K562 (cell line): ENCODE results near the gene AMIGO1. TPM values are rescaled to one million over a fixed set of nuclear protein-coding genes. Genes with fewer than 3 reads are reported as not detected.

Experiments used
- HDAC2 ChIP-seq: fragments of 450-650 bp; IDR thresholded peaks from 2 replicates; pipeline ENCODE4 v1.6.1; 2016; ENCODE audit warnings: mild to moderate bottlenecking
- HLTF ChIP-seq: fragments of 450-650 bp; IDR thresholded peaks from 2 replicates; pipeline ENCODE4 v1.6.1; 2016
- KLF16 ChIP-seq: IDR thresholded peaks from 2 replicates; pipeline ENCODE4 v1.6.1; 2016; ENCODE audit warnings: antibody characterized with exemption
- KLF6 ChIP-seq: fragments of 250-450 bp; sonication (Bioruptor Pico); IDR thresholded peaks from 2 replicates; pipeline ENCODE4 v1.4.0; 2020; ENCODE audit warnings: mild to moderate bottlenecking, moderate library complexity, borderline replicate concordance
- MAFK ChIP-seq: IDR thresholded peaks from 2 replicates; pipeline ENCODE4 v1.6.1; 2011; ENCODE audit warnings: low read length, improper control_type of control experiment
- MAZ ChIP-seq, 2 experiments: fragments of 450-650 bp in 1 of 2; sonication (generic) in 1 of 2; formaldehyde crosslinking; IDR thresholded peaks in 1 of 2; conservative IDR thresholded peaks in 1 of 2; 2 replicates each; pipeline versions ENCODE4 v1.4.0 to v1.5.0; 2020; ENCODE audit warnings: mild to moderate bottlenecking in 1 of 2, missing genetic modification reagents in 1 of 2
- MECOM ChIP-seq: fragments of 250-450 bp; sonication (Bioruptor Pico); IDR thresholded peaks from 2 replicates; pipeline ENCODE4 v1.8.0; 2022; ENCODE audit warnings: inconsistent platforms
- PHB ChIP-seq: fragments of 250-450 bp; sonication (Bioruptor Pico); IDR thresholded peaks from 2 replicates; pipeline ENCODE4 v1.5.0; 2021
- PRPF4 ChIP-seq: fragments of 200-400 bp; formaldehyde crosslinking; IDR thresholded peaks from one replicate; pipeline ENCODE4 v1.6.1; 2017; ENCODE audit warnings: low read length, low read depth, mild to moderate bottlenecking; ENCODE audit not compliant: insufficient read depth, poor library complexity, severe bottlenecking
- PYGO2 ChIP-seq: fragments of 450-650 bp; IDR thresholded peaks from 2 replicates; pipeline ENCODE4 v1.6.1; 2016; ENCODE audit warnings: mild to moderate bottlenecking, missing genetic modification characterization, moderate library complexity, missing compliant biosample characterization
- TFAM ChIP-seq: fragments of 250-450 bp; sonication (Bioruptor Pico); conservative IDR thresholded peaks from 2 replicates; pipeline ENCODE4 v1.5.0; 2021; ENCODE audit warnings: mild to moderate bottlenecking, moderate library complexity
- YBX1 ChIP-seq: fragments of 450-650 bp; IDR thresholded peaks from 2 replicates; pipeline ENCODE4 v1.7.1; 2016; ENCODE audit warnings: mild to moderate bottlenecking
- ZNF347 ChIP-seq: fragments of 450-650 bp; formaldehyde crosslinking; IDR thresholded peaks from 2 replicates; pipeline ENCODE4 v1.4.0; 2020; ENCODE audit warnings: low read depth, mild to moderate bottlenecking, moderate library complexity
- ZNF444 ChIP-seq: fragments of 250-450 bp; sonication (Bioruptor Pico); IDR thresholded peaks from 2 replicates; pipeline ENCODE4 v1.4.0; 2020; ENCODE audit warnings: mild to moderate bottlenecking, moderate library complexity
- polyA plus RNA-seq, 8 experiments: library from polyadenylated mRNA; depleted of rRNA in 4 of 8; stranded (reverse) in 5 of 8; unstranded in 3 of 8; fragments of >200 nt; fragmentation: Nextera tagmentation in 2 of 8; fragmentation: Illumina TruSeq in 1 of 8; extraction: Ambion mirVana in 2 of 8; extraction: Trizol in 1 of 8; gene quantifications; 2 replicates each; pipeline versions ENCODE4 v1.2.1 to v1.2.3, GENCODE V29; 2011 to 2014; ENCODE audit warnings: inconsistent platforms in 1 of 8, missing spikeins in 1 of 8
- total RNA-seq, 7 experiments: library from RNA; depleted of rRNA in 6 of 7; stranded (reverse); fragments of >200 nt in 6 of 7; fragmentation: Illumina TruSeq in 2 of 7; extraction: Trizol in 2 of 7; gene quantifications; 2 replicates each; pipeline versions ENCODE4 v1.2.1 to v1.2.3, GENCODE V29; 2011 to 2021; ENCODE audit warnings: low replicate concordance in 1 of 7
- TF ChIP-seq, protein P1 (sequence below): fragments of 450-650 bp; formaldehyde crosslinking; IDR thresholded peaks from 2 replicates; pipeline ENCODE4 v1.4.0; 2020; ENCODE audit warnings: mild to moderate bottlenecking, moderate library complexity
- TF ChIP-seq, protein P2 (sequence below): fragments of 250-450 bp; sonication (Bioruptor Pico); IDR thresholded peaks from 2 replicates; pipeline ENCODE4 v1.4.0; 2020; ENCODE audit warnings: mild to moderate bottlenecking, moderate library complexity
- TF ChIP-seq, protein P3 (sequence below), 3 experiments: fragments of 200-800 bp in 1 of 3; sonication (Bioruptor generic) in 1 of 3; sonication (generic) in 1 of 3; formaldehyde crosslinking in 1 of 3; IDR thresholded peaks; 2 replicates each; pipeline versions ENCODE4 v1.6.1 to v1.8.0; 2016 to 2022; ENCODE audit warnings: mild to moderate bottlenecking in 2 of 3, missing compliant biosample characterization in 2 of 3, missing genetic modification characterization in 2 of 3, missing genetic modification reagents in 1 of 3
- TF ChIP-seq, protein P4 (sequence below): fragments of 250-450 bp; sonication (Bioruptor Pico); IDR thresholded peaks from 2 replicates; pipeline ENCODE4 v1.4.0; 2020; ENCODE audit warnings: mild to moderate bottlenecking

Gene AMIGO1
- total and polyA plus RNA-seq, 9 of the 15 experiments (the other 6 are each of a cell fraction or from before 2014, with no cell fraction given): 0.24 to 1.0 (median 0.54) TPM

DNA sequence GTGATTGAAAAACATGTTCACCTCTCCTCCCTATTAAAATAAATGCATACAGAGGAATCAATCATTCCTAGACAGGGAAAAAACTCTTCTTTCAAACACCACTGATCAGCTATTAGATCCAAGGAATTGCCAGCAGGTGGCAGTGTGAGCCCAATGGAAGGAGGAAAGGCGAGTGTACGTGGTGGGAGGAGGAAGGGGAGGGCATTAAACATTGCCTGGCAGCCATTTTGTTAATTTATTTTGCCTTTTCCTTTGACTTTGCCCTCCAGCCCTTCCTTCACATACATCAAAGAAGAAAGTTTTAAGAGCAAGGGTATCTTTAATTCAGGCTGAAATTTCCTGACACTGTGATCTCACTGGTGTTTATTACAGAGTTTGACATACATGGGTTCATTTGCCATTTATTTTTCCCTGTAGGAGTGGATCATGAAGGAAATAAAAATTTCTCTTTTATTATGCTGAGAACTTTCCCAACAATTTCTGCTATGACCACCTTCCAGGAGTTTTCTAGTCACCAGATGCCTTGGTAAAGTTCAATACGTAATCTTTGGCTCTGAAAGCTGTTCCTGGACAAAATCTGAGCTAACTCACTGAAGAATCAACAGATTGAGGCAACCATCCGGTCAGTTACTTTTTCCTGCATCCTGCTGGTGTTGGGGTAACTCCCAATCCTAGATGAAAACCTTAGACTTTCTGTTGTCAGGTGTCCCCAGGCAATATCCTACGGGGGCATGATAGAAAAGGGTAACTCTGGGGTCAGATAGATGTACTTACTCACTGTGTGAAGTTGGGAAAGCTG lies 37.0 kb upstream of the AMIGO1 start (continued):
- TF ChIP-seq ZNF444 (0 out of 2 replicates have a peak, but pooled peaks have one; percentile 56), PRPF4 (no peak), PHB (CRISPR knock-in tag) (no peak), MAZ (CRISPR knock-in tag; conservative IDR thresholded peaks at IDR 0.05 in 1 of 2, IDR thresholded peaks at IDR 0.05 in 1 of 2) (peak; percentile 43 to 48; a peak in 2 of 4 replicates), PYGO2 (no peak), KLF6 (CRISPR knock-in tag) (peak; percentile 45; the same call in 1 of the 2 replicates), MAFK (0 out of 2 replicates have a peak, but pooled peaks have one; percentile 33), YBX1 (no peak), TFAM (CRISPR knock-in tag) (no peak), HDAC2 (no peak), HLTF (no peak), MECOM (CRISPR knock-in tag) (no peak), KLF16 (no peak), ZNF347 (CRISPR knock-in tag) (no peak)
- TF ChIP-seq, protein P1, sequence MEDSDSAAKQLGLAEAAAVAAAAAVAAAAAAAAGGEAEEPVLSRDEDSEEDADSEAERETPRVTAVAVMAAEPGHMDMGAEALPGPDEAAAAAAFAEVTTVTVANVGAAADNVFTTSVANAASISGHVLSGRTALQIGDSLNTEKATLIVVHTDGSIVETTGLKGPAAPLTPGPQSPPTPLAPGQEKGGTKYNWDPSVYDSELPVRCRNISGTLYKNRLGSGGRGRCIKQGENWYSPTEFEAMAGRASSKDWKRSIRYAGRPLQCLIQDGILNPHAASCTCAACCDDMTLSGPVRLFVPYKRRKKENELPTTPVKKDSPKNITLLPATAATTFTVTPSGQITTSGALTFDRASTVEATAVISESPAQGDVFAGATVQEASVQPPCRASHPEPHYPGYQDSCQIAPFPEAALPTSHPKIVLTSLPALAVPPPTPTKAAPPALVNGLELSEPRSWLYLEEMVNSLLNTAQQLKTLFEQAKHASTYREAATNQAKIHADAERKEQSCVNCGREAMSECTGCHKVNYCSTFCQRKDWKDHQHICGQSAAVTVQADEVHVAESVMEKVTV (CRISPR knock-in tag): peak; percentile 93
- TF ChIP-seq, protein P2, sequence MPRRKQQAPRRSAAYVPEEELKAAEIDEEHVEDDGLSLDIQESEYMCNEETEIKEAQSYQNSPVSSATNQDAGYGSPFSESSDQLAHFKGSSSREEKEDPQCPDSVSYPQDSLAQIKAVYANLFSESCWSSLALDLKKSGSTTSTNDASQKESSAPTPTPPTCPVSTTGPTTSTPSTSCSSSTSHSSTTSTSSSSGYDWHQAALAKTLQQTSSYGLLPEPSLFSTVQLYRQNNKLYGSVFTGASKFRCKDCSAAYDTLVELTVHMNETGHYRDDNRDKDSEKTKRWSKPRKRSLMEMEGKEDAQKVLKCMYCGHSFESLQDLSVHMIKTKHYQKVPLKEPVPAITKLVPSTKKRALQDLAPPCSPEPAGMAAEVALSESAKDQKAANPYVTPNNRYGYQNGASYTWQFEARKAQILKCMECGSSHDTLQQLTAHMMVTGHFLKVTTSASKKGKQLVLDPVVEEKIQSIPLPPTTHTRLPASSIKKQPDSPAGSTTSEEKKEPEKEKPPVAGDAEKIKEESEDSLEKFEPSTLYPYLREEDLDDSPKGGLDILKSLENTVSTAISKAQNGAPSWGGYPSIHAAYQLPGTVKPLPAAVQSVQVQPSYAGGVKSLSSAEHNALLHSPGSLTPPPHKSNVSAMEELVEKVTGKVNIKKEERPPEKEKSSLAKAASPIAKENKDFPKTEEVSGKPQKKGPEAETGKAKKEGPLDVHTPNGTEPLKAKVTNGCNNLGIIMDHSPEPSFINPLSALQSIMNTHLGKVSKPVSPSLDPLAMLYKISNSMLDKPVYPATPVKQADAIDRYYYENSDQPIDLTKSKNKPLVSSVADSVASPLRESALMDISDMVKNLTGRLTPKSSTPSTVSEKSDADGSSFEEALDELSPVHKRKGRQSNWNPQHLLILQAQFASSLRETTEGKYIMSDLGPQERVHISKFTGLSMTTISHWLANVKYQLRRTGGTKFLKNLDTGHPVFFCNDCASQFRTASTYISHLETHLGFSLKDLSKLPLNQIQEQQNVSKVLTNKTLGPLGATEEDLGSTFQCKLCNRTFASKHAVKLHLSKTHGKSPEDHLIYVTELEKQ (CRISPR knock-in tag): no peak
- TF ChIP-seq, protein P3, sequence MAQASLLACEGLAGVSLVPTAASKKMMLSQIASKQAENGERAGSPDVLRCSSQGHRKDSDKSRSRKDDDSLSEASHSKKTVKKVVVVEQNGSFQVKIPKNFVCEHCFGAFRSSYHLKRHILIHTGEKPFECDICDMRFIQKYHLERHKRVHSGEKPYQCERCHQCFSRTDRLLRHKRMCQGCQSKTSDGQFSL (CRISPR knock-in tag; IDR thresholded peaks at IDR 0.05): peak; percentile 42; the same call in 1 of the 2 replicates
- TF ChIP-seq, protein P3 (tag; IDR thresholded peaks at IDR 0.05): no peak
- TF ChIP-seq, protein P4, sequence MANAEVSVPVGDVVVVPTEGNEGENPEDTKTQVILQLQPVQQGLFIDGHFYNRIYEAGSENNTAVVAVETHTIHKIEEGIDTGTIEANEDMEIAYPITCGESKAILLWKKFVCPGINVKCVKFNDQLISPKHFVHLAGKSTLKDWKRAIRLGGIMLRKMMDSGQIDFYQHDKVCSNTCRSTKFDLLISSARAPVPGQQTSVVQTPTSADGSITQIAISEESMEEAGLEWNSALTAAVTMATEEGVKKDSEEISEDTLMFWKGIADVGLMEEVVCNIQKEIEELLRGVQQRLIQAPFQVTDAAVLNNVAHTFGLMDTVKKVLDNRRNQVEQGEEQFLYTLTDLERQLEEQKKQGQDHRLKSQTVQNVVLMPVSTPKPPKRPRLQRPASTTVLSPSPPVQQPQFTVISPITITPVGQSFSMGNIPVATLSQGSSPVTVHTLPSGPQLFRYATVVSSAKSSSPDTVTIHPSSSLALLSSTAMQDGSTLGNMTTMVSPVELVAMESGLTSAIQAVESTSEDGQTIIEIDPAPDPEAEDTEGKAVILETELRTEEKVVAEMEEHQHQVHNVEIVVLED (CRISPR knock-in tag): no peak
